K562 (cell line): Measurements from ENCODE around the gene TTN. TPM values are rescaled to one million over a fixed set of nuclear protein-coding genes. Genes with fewer than 3 reads are reported as not detected.

Source experiments
- ATAC-seq: fragments of 200-7000 bp; cut with Tn5 transposase; 3 replicates; pipeline ENCODE4 v1.9.1; 2020; ENCODE audit warnings: moderate library complexity
- BruUV-seq: library from RNA; stranded (reverse); fragments of 400-500 nt; replicated peaks from 2 replicates; lab custom pipeline; 2021; lab: Mats Ljungman, UMichigan
- CTCF ChIA-PET: fragments of 300-600 bp; formaldehyde crosslinking; extraction: SDS; loops from one replicate; lab custom pipeline; 2021; ENCODE audit warnings: low intra/inter-chr PET ratio; lab: Yijun Ruan, JAX
- POLR2A ChIA-PET: fragments of 300-600, 350-650 bp; sonication (Branson Sonifier 250); formaldehyde crosslinking; extraction: SDS; loops from one replicate; lab custom pipeline; 2021; ENCODE audit warnings: antibody characterized with exemption, inconsistent platforms; lab: Yijun Ruan, JAX
- DNase-seq, 4 experiments: peaks; one replicate each; pipeline versions ENCODE4 v3.0.0 to v3.0.0-alpha.2; 2011 to 2018; ENCODE audit warnings: low spot score in 3 of 4, mixed read lengths in 3 of 4; ENCODE audit errors: extremely low read depth in 1 of 4
- FAIRE-seq: peaks from 2 replicates; lab custom pipeline; 2011; peaks lifted over from hg19 to GRCh38; lab: Jason Lieb, UNC
- H2AFZ ChIP-seq: 2 replicates; pipeline ENCODE4 v1.6.0; 2011; ENCODE audit warnings: low read depth, low read length, control low read depth, inconsistent platforms
- H3K27ac ChIP-seq: fragments of 200-600 bp; 3 replicates; pipeline ENCODE4 v1.8.0; 2011; ENCODE audit warnings: low read depth, mild to moderate bottlenecking, control low read depth, inconsistent platforms, low read length, moderate library complexity, mixed read lengths; ENCODE audit errors: extremely low read depth
- H3K27me3 ChIP-seq, 2 experiments: fragments of 300-600 bp in 1 of 2; 2 replicates in 1 of 2; 3 replicates in 1 of 2; pipeline versions ENCODE4 v1.6.0 to v1.8.0; 2011; ENCODE audit warnings: inconsistent platforms in 2 of 2, low read length in 2 of 2, mild to moderate bottlenecking in 1 of 2, mixed read lengths in 1 of 2, moderate library complexity in 1 of 2; ENCODE audit not compliant: control insufficient read depth in 2 of 2, insufficient read depth in 2 of 2
- H3K36me3 ChIP-seq: fragments of 300-600 bp; 3 replicates; pipeline ENCODE4 v1.8.0; 2011; ENCODE audit warnings: mild to moderate bottlenecking, low read length, inconsistent platforms; ENCODE audit not compliant: control insufficient read depth, insufficient read depth
- H3K4me1 ChIP-seq, 2 experiments: fragments of 200-600 bp in 1 of 2; replicated peaks in 1 of 2; 2 replicates in 1 of 2; 3 replicates in 1 of 2; pipeline versions ENCODE4 v1.5.1 to v1.8.0; 2011; ENCODE audit warnings: inconsistent platforms in 2 of 2, low read length in 2 of 2, mild to moderate bottlenecking in 1 of 2, mixed read lengths in 1 of 2, moderate library complexity in 1 of 2; ENCODE audit not compliant: control insufficient read depth in 2 of 2, insufficient read depth in 2 of 2
- H3K4me2 ChIP-seq: 2 replicates; pipeline ENCODE4 v1.6.1; 2011; ENCODE audit warnings: low read length, control low read depth, inconsistent platforms, mixed read lengths; ENCODE audit not compliant: insufficient read depth
- H3K4me3 ChIP-seq: fragments of 200-600 bp; sonication (generic), shearing (Covaris generic); 2 replicates; pipeline ENCODE4 v1.5.1; 2016; ENCODE audit warnings: control low read depth, inconsistent platforms
- H3K79me2 ChIP-seq: fragments of 200-600 bp; 3 replicates; pipeline ENCODE4 v1.8.0; 2011; ENCODE audit warnings: low read length, inconsistent platforms; ENCODE audit not compliant: control insufficient read depth, insufficient read depth
- H3K9ac ChIP-seq, 2 experiments: 2 replicates each; pipeline versions ENCODE4 v1.6.0 to v1.6.1; 2011; ENCODE audit warnings: low read depth in 2 of 2, low read length in 2 of 2, control low read depth in 1 of 2, inconsistent platforms in 1 of 2, mild to moderate bottlenecking in 1 of 2, mixed read lengths in 1 of 2; ENCODE audit not compliant: insufficient read depth in 1 of 2
- H3K9me1 ChIP-seq: one replicate; pipeline ENCODE4 v1.6.0; 2011; ENCODE audit warnings: inconsistent platforms, mild to moderate bottlenecking, low read length, moderate library complexity; ENCODE audit not compliant: control insufficient read depth, insufficient read depth
- H3K9me3 ChIP-seq: replicated peaks from 2 replicates; pipeline ENCODE4 v1.5.1; 2011; ENCODE audit warnings: low read depth, low read length, inconsistent platforms; ENCODE audit not compliant: control insufficient read depth, insufficient read depth
- H4K20me1 ChIP-seq: replicated peaks from 2 replicates; pipeline ENCODE4 v1.6.1; 2011; ENCODE audit warnings: low read length, inconsistent platforms, mixed read lengths; ENCODE audit not compliant: control insufficient read depth, insufficient read depth
- HMG20A ChIP-seq: fragments of 450-650 bp; formaldehyde crosslinking; conservative IDR thresholded peaks from 2 replicates; pipeline ENCODE4 v1.4.0; 2020; ENCODE audit warnings: mild to moderate bottlenecking, mixed read lengths
- WGBS: fragments of 100-300 bp; shearing (Covaris generic); methylation state at CpG from one replicate; pipeline ENCODE4 v1.1.6; 2016; ENCODE audit warnings: low coverage, mixed read lengths; ENCODE audit not compliant: insufficient coverage; ENCODE audit errors: missing lambda C conversion rate; 5-methylcytosine and 5-hydroxymethylcytosine counted together
- in situ Hi-C: fragments of 300-500 bp; cut with MboI; formaldehyde crosslinking; loops from 4 replicates; pipeline ENCODE4 v1.15.0; 2018; ENCODE audit warnings: inconsistent platforms, mixed read lengths
- intact Hi-C: fragments of 100-400 bp; cut with micrococcal nuclease; formaldehyde crosslinking; loops from 2 replicates; pipeline ENCODE4 v1.14.2; 2022
- polyA plus RNA-seq, 8 experiments: library from polyadenylated mRNA; depleted of rRNA in 4 of 8; stranded (reverse) in 5 of 8; unstranded in 3 of 8; fragments of >200 nt; fragmentation: Nextera tagmentation in 2 of 8; fragmentation: Illumina TruSeq in 1 of 8; extraction: Ambion mirVana in 2 of 8; extraction: Trizol in 1 of 8; gene quantifications; 2 replicates each; pipeline versions ENCODE4 v1.2.1 to v1.2.3, GENCODE V29; 2011 to 2014; ENCODE audit warnings: inconsistent platforms in 1 of 8, missing spikeins in 1 of 8
- total RNA-seq, 7 experiments: library from RNA; depleted of rRNA in 6 of 7; stranded (reverse); fragments of >200 nt in 6 of 7; fragmentation: Illumina TruSeq in 2 of 7; extraction: Trizol in 2 of 7; gene quantifications; 2 replicates each; pipeline versions ENCODE4 v1.2.1 to v1.2.3, GENCODE V29; 2011 to 2021; ENCODE audit warnings: low replicate concordance in 1 of 7
- TF ChIP-seq, protein P1 (sequence below), 2 experiments: fragments of 450-650 bp; formaldehyde crosslinking in 1 of 2; IDR thresholded peaks; 2 replicates each; pipeline versions ENCODE4 v1.4.0 to v1.6.1; 2014 to 2020; ENCODE audit warnings: mild to moderate bottlenecking in 2 of 2, borderline replicate concordance in 1 of 2, low read depth in 1 of 2

The TTN gene
- total and polyA plus RNA-seq, 9 of the 15 experiments (the other 6 are each of a cell fraction or from before 2014, with no cell fraction given) = under 0.01 to 0.20 (median 0.04) TPM; not detected in 1

DNA sequence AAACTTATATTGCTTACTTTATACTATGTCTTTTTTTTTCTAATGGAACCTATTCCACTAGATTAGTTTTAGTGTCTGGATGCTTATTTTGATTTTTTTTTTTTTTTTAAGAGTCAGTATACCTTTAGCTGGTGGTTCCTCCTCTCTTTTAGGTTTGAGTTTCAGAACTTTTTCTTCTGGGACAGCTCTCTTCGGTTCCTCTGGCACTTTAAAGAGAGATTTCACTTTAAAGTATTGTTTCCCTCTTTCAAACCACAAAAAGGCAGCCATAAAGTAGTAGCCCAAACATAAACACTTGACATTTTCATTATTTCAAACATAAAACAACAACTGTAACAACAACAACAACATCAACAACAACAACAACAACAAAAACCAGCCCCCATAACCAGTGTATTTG, 123.3 kb downstream of the TTN start:
- no TSS peak for BruUV-seq
- Histone ChIP-seq H3K4me1 (no peaks in the 10 kb centered on the region), H3K27ac (no peak overlapping the region), H3K36me3 (no peaks in the 10 kb centered on the region), H3K9me1 (no peaks in the 10 kb centered on the region), H4K20me1 (no peaks in the 10 kb centered on the region), H2AFZ (no peak overlapping the region), H3K9me3 (no peaks in the 10 kb centered on the region), H3K27me3 (no peaks in the 10 kb centered on the region; a peak in 1 of 5 replicates), H3K79me2 (no peaks in the 10 kb centered on the region), H3K4me3 (no peak overlapping the region), H3K9ac (no peak overlapping the region), H3K4me2 (no peak overlapping the region)
- ChIA-PET CTCF (no interaction called here), POLR2A (no interaction called here)
- ATAC-seq (no peak), DNase-seq (no peak), FAIRE-seq (no peak)
- intact Hi-C loops = no loop called here
- in situ Hi-C loops = no loop called here
- TF ChIP-seq, protein P1, sequence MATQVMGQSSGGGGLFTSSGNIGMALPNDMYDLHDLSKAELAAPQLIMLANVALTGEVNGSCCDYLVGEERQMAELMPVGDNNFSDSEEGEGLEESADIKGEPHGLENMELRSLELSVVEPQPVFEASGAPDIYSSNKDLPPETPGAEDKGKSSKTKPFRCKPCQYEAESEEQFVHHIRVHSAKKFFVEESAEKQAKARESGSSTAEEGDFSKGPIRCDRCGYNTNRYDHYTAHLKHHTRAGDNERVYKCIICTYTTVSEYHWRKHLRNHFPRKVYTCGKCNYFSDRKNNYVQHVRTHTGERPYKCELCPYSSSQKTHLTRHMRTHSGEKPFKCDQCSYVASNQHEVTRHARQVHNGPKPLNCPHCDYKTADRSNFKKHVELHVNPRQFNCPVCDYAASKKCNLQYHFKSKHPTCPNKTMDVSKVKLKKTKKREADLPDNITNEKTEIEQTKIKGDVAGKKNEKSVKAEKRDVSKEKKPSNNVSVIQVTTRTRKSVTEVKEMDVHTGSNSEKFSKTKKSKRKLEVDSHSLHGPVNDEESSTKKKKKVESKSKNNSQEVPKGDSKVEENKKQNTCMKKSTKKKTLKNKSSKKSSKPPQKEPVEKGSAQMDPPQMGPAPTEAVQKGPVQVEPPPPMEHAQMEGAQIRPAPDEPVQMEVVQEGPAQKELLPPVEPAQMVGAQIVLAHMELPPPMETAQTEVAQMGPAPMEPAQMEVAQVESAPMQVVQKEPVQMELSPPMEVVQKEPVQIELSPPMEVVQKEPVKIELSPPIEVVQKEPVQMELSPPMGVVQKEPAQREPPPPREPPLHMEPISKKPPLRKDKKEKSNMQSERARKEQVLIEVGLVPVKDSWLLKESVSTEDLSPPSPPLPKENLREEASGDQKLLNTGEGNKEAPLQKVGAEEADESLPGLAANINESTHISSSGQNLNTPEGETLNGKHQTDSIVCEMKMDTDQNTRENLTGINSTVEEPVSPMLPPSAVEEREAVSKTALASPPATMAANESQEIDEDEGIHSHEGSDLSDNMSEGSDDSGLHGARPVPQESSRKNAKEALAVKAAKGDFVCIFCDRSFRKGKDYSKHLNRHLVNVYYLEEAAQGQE (IDR thresholded peaks at IDR 0.05; ENCODE audit: borderline replicate concordance) = peak; percentile 22; the same call in 1 of the 2 replicates
- TF ChIP-seq, protein P1 (CRISPR knock-in tag; IDR thresholded peaks at IDR 0.05; ENCODE audit: low read depth) = no peak
- no peak for TF ChIP-seq HMG20A
- 0% methylated on average over 1 of the region's 1 CpG for WGBS
